DMS153 (cell line): ENCODE measurements around the gene FAM118B.
"Not testable (repeated sequence)": the region's sequence is repeated elsewhere in the genome, so short reads cannot be mapped to it uniquely, and the experiment has no call there.

Experiments used
- DNase-seq: peaks from one replicate; lab custom pipeline; 2025; lab: John Stamatoyannopoulos, UW

Gene FAM118B

DNA sequence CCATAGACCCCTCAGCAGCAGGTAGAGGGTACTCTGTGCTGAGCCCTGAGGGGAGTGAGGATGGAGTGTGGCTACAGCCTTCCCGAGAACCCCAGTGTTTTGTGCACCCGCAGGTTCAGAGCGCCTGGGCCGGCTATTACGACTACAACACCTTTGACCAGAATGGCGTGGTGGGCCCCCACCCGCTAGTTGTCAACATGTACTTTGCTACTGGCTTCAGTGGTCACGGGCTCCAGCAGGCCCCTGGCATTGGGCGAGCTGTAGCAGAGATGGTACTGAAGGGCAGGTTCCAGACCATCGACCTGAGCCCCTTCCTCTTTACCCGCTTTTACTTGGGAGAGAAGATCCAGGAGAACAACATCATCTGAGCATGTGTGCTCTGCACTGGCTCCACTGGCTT is 65.7 kb downstream of the FAM118B start:
- DNase-seq = no peak

DNA sequence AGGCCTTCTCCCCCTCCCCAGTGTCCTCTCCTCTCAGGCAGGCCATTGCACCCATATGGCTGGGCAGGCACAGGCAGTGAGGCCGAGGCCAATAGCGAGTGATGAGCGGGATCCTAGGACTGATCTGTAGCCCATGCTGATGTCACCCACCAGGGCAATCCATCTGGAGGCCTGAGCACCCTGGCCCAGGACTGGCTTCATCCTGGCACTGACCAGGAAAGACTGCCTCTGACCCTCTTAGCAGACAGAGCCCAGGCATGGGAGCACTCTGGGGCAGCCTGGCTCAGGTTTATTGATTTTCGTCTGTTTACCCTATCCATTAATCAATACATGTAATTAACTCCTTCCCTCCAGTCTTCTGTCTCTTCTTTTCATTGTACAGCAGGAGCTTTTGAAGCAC is 66.2 kb downstream of the FAM118B start:
- DNase-seq = no peak

DNA sequence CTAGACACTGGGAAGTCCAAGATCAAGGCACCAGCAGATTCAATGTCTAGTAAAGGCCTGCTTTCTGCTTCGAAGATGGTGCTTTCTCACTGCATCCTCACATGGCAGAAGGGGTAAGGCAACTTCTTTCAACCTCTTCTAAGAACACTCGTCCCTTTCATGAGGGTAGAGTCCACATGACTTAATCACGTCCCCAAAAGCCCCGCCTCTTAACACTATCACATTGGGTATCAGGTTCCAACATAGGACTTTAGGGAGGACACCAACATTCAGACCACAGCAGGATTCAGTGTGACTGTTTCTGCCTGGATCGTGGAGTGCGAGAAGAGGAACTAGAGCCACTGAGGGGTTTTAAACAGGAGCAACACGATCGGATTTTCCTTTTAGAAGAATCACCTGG is 67.6 kb downstream of the FAM118B start:
- DNase-seq = no peak

DNA sequence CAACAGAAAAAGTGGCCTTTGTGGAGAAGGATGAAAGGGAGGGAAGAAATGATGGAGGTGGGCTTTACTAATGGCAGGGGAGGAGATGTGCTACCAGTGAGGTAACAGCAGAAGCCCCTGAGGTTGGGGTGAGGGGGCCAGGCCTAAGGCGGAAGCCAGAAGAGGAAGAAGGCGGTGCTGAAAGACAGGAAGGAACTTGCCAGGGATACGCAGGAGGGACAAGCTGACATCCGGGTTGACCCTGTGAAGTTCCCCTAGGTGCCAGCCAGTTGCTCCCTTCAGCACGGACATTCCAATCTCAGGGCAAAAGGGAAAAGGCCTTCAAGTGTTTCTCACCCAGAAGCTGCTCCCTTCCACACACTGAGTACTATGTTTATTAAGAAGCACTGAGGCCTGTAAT is 69.0 kb downstream of the FAM118B start:
- no peak for DNase-seq

DNA sequence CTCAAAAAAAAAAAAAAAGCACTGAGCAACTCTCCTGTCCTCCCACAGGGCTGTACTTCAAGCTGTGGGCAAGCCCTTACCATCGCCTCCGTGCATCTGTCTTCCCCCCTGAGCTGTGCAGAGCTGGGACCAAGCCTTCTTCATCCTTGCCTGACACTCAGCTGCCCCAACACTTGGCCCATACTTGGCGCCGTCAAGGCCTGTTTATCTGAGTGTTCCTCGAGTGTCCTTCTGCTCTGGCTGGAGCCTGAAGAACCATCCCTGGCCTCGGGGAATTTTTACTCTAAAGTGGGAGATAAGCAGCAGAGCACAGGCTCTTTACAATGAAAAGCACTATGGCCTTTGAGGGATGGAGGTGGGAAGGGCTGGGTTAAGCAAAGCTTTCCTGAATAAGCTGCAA is 69.7 kb downstream of the FAM118B start:
- no peak for DNase-seq

DNA sequence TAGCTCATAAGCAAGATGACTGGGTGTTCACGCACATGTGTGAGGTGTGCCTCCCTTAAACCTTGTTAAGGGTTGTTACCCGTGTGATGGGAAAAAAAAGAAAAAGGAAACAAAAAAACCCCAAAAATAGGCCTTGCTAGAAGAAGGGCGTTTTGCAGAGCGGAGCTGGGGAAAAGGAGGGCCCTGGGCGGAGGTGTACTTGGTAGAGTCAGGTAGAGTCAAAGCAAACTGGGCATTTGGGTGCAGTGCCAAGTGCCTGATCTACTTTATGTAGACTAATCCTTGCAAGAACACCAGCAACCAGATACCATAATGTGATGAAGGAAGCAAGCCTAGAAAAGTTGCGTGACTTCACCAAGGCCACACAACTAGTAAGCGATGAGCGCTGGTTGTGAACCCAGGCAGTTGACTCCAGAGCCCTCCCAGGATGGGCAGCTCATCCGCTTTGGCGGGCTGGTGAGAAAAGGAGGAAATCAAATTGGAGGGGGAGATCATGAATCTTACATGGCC is 70.1 kb downstream of the FAM118B start:
- DNase-seq = no peak

DNA sequence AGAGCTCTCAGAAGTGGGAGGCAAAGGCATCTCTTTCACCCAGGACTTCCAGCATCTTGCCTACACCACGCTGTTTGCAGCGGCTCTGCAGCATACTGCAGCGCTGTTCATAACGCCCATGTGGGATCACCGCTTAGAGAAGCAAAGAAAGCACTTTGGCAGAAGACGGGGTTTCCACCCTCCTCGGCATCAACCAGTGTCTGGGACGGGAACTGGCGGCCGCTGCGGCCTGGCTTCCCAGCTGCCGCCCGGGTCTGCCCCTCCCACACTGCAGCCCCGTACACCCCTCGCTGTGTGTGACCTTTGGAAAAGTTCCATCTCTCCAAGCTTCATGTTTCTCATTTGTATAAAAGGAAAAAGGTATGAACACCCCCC is 70.8 kb downstream of the FAM118B start:
- DNase-seq = peak; percentile 16

DNA sequence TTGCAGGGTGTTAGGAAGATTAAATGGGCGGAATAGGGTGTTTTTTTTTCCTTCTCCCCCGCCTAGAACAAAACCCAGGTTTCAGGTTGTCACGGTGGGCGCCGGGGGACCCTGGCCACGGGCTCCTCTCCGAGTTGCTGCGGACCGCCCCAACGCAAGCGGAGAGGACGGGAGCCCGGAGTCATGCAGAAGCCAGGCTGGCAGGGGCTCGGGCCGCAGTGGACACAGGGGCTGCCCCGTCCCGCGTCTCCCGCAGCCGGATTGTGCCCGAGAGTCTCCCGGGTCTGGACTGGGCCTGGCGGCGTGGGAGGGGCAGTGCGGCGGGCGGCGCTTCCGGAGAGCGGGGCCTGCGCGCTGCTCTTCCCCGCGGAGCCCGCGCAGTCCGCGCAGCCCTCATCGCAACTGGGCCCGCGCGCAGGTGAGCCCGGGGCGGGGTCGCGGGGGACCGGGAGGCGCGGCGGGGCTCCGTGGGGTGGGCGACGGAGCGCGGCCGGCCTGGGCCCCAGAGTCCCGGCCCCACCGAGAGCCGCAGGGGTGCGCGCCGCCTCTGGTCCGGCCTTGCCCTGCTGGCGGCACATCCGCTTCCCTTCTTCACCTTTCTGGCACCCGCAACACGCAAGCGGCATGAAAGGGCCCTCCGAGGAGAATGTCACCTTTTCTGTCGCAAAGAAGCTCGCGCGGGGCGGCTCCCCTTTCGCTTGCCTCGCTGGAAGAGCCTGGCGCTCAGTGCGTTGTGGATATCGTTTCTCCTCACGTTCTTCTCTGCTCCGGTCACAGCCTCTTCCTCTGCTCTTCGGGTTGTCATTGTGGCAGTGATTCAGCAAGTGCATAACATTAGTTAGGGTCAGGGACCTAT is 71.4 kb downstream of the FAM118B start, which contains the start of gene TIRAP:
Gene TIRAP, plus strand, starts transcription at position 358 of the 856 bp plus-strand sequence. CDS start 7,802 bp downstream, outside the sequence.
- no peak for DNase-seq

DNA sequence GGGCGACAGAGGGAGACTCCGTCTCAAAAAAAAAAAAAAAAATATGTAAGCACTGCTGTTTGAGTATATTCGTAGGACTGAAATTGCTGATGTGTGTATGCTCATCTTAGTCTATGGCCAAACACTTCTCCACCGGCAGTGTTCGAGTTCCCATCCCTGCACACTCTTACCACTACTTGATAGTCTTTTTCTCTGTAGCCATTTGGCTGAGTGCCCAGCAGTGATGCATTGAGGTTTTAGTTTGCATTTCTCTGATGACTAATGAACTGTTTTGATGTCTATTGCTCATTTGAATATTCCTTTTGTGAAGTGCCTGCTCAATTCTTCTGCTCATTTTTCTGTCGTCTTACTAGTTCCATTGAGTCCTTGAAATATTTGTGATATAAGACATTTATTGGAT is 73.2 kb downstream of the FAM118B start:
- DNase-seq = peak; percentile 83

DNA sequence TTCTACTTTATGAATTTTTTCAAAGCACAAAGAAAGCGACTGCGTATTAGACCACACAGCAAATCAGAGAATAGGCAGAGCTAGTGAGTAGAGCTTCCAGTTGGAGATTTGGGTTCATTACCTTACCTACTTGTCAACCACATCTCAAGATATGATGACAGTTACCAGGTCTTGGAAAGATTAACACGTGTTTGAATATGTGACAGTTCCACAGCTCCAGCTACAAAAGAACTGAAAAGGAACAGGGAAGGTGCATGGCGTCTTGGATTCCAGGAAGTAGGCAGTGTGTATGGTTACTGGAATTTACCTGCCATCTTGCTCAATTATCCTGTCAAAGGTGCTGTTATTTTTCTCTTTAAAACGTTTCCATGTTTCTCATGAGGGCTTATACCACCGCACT is 76.7 kb downstream of the FAM118B start:
- no peak for DNase-seq

DNA sequence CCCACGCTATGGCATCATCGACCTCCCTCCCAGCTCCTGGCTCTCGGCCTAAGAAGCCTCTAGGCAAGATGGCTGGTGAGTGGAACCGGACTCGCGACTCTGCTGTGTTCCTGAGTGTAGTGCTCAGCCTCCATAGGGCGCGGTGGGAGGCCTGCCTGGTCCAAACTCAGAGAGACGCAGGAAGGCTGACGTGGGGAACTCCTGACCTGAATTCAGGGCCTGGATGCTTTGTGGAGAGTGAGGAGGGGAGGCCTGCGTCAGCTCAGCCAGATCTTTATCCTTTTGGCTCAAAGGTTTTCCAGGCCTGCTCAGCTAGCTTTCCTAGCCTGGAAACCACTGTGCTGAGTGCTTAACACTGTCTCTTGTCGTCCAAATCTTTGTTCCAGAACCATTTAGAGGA is 79.3 kb downstream of the FAM118B start:
- no peak for DNase-seq

DNA sequence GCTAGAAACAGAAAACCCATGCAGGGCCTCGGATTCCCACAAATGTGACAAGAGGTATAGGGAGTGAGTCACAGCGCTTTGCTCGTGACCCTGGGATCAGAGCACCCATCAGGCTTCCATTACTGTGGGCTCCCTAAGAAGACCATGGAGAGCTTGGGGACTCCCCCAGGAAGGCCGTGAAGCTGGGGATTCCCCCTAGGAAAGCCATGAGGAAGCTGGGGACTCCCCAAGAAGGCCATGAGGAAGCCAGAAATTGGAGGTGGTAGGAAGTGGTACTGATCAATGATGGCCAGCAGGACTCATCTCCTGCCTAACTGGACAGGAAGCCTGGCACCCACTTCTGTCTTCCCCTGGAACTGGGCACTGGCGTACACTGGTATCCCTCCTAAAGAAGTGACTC is 82.1 kb downstream of the FAM118B start:
- DNase-seq = no peak

DNA sequence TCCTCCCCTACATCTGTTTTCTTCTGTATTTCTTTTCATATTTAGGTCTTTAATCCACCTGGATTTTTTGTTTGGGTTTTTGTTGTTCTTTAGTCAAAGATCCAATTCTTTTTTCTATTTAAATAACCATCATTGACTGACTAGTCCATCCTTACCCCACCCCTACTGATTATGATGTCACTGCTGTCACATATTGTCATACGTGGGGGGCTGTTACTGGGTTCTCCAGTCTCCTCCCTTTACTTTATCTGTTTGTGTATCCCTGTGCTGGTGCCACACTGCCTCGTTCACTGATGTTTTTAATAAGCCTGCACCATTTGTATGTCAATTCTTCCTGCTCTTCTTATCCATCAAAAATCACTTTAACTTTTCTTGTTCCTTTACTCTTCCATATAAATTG is 85.4 kb downstream of the FAM118B start:
- no peak for DNase-seq

DNA sequence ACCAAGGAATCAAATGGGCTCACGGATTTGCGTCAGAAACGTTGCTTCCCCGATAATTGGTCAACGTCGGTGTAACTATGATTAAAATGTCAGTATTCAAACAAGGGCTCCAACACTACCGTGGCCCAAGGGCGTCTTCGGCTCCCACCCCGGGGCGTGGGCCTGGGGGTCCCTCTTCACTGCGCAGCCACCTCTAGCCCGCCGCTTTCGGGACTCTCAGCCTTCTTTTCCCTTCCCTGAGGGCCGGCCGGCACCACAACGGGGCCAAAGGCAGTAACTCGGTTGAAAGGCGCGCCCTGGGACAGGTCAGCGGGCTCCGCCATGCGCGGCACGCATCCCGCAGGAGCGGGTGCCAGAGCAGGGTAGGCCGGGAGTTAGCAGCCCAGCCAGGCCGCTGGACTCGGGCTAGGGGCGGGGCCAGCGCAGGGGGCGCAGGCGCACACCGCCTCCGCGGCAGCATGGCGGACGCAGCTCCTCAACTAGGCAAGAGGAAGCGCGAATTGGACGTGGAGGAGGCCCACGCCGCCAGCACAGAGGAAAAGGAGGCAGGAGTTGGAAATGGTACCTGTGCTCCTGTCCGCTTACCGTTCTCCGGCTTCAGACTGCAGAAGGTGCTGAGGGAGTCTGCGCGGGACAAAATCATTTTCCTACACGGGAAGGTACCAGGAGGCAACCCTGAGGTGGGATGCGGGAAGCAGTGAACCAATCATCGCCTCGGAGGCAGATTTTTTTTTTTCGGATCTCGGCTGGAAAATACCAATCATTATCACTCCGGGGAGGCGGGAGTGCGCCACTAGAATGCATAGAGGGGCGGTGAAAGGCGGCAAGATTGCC is 92.3 kb downstream of the FAM118B start, which contains the start of gene DCPS:
Gene DCPS, plus strand, starts transcription at position 438 of the 834 bp plus-strand sequence. Its CDS starts 21 bp downstream, at position 459.
- DNase-seq = peak; percentile 84

DNA sequence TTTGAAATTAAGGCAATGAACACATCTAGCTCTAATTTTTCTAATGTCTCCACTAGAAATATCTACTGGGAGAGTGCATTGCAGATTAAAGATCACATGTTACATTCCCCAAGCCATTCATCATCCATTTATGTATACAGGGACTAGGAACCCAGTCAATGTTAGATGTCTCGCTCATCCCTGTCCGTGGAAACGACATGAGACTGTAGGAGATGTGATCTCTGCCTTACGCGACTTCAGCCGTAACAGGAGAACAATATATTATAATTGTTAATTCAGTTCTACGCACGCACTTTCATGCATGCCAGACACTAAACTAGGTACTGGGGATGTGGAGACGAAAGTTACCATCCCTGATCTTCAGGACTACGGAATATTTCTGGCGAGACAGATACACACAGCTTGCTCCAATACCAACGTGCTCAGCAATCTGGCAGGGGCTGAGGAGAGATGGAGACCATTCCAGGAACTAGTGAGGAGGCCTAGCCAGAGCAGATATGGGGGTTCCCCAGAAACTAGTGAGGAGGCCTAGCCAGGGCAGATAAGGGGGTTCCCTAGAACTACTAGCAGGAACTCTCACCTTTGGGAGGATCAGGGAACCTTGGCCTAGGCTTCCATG is 93.0 kb downstream of the FAM118B start:
- no peak for DNase-seq

DNA sequence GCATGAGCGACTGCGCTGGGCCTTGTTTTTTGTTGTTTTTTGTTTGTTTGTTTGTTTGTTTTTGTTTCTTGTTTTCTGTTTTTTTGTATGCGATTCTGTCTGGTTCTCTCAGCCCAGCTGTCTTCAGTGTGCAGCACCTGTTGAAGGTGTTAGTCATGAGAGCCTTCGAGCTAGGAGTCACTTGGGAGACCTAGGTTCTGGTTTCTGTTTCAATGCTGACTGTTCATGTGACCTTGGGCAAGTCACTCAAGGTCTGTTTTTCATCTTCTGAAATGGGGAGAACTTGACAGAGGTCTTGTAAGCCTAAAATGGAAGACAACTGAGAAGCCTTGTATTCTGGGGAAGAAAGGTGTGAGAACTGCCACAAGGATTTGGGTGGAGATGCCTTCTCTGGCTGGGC is 94.1 kb downstream of the FAM118B start:
- DNase-seq = no peak

DNA sequence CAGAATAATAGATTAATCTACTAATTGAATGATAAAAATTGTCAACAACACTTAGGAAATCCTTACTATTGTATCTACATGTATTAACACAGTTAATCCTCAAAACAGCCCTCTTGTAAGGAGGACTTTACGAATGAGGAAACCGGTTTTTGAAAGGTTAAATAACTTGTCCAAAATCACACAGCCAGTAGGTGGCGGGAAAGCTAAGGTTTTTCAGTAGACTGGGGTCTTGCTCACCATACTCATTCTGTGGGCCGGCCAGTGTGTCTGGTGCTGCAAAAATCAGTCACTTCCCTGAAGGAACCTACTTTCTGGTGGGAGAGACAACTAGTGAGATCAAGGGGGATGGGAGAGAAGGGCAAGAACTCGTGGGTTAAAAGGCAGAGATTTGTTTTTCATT is 96.1 kb downstream of the FAM118B start:
- no peak for DNase-seq

DNA sequence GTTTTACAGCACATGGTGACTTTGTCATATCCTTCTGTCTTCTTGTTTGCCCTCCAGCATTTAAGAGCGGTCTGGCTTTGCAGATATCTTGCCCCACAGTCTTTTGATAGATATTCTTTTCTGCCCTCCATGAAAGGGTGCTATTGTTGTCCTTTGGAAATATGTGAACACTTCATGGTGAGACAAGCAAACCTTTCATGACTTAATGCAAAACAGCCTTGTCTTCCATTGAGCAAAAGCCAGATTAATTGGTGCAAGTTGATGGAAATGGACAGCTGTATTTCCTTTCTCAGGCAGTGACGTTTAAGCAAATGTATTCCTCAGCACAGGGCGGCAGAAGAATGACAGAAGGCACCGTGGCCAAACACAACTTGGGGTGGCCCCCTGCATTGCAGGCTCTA is 96.7 kb downstream of the FAM118B start:
- no peak for DNase-seq

DNA sequence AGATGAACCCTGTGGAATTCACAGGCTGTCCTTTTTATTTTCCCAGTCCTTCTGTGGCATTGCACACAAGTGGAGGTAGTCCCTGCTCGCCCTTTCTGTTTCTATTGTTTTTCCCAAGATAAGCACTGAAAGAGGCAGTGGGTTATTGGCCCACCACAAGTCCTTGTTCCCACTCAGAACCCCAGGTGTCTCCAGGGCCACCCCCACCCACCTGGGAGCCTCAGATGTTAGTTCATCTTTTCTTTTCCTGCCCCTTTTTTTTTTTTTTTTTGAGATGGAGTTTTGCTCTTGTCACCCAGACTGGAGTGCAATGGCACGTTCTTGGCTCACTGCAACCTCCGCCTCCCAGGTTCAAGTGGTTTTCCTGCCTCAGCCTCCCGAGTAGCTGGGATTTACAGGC is 97.2 kb downstream of the FAM118B start:
- not testable (repeated sequence) for DNase-seq

DNA sequence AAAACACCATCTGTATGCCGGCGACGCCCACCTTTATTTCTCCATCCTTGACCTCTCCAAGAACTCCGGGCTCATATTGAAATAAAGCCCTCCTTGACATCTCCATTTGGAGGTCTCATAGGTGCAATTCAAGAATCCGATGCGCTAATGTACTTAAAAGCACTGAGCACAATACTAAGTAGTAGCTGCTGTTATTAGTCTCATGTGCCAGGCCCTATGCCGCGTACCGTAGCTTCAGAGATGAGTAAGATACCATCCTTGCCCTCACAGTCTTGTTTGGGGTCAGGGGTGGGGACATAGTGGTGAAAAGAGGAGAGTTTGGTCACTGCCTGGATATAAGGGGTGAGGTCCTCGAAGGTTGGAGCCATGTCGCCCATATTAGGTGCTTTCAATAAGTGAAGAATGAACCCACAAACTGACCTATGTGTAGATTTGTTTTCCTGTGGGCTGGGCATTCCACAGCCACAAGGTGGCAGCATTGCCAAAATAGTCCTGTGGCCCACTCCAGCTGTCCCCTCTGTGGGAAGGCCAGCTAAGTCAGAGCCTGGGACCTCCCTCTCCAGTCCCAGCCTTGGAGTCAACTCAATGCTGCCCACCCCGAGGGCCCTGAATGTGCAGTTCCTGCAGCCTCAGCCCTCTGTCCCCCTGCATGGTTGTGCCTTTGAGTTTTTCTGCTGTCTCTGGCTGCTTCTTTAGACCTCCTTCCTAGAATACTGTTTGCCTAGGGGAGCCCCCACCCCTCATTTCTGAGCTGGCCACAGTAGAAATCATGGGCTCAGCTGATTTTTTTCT is 98.8 kb downstream of the FAM118B start:
- peak; percentile 33 for DNase-seq

DNA sequence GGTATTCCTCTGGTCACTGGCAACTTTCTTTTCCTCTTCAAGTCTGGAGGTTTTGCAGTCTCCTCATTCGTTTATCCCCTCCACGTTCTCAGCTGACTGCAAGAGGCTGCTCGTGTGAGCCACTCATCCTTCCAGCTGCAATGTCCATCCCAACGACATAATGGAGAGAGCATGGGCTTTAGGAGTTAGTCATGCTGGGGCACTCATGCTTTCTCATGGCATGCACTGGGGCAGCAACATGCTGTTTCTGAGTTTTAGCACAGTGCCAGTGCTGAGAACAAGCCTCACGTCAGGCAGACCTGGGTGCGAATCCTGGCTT is 99.4 kb downstream of the FAM118B start:
- no peak for DNase-seq
